Measurements from ENCODE around the gene GPR39.

Gene GPR39

GRCh38 chr2:132607426-132608090, 191.0 kb downstream of the GPR39 start:
- no peak for DNase-seq

GRCh38 chr2:132608311-132608710, 191.7 kb downstream of the GPR39 start:
- no peak for DNase-seq

DNA sequence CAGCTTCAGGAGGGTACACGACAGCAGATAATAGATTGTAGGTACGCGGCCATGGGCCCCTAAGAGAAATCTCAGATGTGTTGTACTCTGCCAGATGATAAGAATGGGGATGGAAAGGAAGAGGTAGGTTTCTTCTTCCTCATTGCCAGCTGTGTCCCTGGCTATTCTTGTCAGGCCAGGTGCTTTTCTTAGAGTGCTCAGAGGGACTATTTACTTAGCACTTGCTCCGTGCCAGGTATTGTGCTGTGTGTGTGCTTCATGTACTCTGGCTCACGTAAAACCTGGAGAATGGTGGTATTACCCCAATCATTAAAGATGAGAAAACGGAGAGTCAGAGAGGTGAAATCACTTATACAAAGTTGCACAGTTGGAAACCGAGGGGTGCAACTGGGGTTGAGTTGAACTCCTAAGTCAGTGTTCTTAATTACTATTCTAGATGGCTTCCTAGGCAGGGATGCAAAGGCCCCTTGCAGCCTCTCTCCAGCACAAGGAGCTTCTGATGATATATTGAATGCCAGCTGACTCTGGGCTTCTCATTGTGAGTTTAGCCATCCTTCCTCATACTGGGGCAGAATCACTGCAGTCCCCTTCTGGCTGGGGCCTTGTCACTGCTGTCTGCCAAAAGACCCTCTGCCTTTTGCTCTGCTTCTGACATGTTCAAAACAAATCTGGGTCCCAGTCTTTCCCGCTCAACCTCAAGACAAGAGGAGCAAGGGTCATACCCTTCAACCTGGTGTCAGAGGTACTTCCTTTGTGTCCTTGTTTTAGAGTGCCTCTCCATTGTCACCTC, 192.7 kb downstream of the GPR39 start:
- no peak for DNase-seq

GRCh38 chr2:132611719-132612118, 195.1 kb downstream of the GPR39 start:
- no peak for DNase-seq

DNA sequence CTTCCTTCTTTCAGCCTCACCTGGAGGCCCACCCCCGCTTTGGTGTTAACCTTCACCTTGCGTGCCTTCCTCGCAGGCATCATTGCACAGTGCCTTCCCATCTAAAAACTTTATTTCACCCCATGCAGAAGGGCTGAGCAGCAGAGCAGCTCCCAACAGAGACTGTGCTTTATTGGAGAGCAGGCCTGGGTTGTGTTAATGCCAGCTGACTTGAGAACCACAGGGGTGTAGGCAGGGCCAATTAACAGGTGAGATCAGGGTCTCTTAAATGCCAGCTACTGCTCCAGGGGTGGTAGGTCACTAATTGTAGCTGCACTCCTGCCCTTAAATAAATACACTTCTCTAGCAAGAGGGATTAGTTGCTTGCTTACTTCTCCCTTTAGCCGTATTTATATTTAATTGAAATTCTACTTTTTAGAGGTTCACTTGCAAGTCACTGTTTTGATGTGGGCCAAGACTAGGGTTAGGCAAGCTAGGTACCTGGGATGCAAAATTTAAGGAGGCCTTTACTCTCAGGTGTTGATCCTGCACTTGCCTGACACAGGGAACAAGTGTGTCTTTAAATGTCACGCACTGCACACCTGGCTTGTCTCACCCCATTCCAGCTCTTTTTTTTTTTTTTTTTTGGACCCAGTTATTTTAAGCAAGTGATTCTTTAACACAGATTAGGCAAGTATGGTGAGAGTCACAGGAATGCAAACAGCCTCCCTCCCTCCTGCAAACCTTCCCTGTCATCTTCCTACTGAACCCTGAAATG, 198.9 kb downstream of the GPR39 start:
- DNase-seq: no peak

DNA sequence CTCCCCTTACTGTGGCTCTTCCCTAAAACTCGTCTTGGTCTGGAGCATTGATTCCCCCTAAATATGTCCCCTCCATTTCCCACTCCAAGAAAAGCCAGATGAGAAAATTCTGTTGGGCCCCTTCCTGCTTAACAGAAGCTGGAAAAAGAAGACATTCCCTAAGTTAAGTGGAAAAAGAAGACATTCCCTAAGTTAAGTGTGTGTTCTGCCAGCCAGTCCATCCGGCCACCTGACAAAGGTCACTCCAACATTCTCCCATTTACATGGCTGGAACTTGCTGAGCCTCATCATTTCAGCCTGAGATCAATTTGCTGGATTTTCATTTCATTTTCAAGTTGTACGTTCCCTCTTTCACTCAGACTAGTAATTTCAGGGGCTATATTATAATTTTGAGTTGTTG, 201.4 kb downstream of the GPR39 start:
- DNase-seq: no peak

GRCh38 chr2:132618734-132619133, 202.1 kb downstream of the GPR39 start:
- no peak for DNase-seq

DNA sequence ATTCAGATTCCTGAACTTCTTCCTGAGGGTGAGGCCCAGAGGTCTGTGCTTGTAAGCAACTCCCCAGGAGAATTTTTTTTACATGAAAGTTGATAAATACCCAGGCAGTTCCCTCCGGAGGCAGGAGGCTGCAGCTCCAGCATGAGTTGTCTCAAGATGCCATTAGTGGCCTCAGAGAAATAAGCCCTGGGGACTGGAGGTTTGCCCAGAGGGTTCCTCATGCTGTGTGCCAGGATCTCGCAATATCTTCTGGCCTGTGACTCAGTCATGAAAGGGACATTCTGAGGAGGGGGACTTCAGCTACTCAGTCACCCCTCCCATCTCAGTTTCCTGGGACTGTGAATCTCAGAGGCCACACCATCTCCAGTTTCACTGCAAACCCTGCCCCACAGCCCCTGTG, 203.5 kb downstream of the GPR39 start:
- no peak for DNase-seq

DNA sequence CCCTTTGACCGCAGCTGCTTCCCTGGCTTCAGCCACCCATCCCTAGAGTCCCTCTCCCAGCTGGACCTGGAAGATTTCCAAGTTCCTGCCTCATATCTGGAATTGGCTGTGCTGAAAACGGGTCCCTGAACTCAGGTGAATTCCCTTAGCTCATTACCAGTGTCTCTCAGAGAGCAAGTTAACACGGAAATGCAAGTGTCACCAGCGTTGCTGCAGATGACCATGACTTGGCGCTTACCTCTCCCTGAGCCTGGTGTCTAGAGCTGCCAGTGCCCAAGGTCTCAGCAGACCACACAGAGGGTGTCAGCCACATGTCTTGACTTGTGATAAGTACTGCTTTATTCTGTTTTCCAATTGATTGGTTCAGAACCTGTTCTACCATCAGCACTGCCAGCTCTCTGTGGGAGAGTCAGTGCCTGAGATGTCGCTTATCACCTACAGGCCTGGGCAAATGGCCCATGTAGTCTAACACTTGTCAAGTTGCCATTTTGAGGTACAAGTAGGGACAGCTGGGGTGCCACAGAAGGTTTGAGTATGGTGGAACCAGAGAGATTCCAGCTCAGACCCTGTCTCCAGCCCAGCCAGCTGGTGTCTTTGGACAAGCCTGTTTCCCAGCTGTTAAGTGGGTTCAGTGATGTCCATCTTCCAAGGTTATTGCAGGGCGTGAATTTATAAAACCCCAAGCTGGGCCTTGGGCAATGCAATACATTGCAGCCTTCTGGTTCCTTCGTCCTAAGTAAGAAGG, 204.7 kb downstream of the GPR39 start:
- DNase-seq: no peak

DNA sequence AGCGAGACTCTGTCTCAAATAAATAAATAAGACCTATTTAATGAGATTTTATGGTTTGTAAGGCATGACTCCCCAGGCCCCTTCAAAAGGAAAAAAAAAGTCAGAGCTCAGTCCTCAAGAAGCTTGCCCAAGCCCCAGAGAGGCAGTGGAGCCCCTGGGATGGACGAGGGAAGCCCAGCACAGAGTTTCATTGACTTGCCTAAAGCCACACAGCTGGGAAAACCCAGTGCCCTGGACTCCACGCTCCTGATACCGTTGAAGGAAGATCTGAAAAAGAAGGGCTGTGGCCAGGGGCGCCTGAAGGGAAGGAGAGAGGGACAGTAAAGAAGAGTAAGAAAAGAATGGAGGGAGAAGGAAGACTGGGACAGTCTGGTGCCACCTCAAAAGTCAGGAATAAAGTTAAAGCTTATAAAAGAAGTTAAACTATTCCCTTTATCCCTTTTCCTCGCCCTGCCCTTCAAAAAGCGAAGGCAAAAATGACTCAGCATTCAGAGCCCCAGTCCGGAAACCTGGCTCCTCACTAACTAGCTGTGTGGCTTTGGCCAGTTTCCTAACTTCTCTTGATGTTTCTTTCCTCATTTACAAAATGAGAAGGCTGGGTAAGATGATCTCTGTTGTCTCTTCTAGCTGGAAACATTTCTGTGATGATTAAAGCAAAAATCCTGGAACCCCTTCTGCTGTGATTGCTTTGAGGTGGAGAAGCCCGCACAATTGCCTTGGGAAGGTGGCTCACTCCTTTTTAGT, 206.7 kb downstream of the GPR39 start:
- DNase-seq: no peak

DNA sequence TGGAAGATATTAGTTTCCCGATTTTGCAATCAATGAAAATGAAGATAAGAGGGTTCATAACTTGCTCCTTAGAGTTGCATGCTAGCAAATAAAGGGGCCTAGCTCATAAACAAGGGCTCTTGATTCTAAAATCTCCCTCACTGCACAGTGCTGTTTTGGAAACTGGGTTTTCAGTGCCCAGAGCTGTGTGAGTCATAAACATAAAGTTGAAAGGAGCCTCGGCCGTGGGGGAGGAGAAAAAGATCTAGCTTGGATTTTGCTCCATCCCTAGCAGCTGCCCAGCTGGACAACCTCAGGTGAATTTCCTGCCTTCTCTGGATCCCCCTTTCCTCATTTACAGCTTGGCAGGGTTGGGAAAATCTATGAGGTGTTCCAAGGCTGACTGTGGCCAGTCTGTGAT, 210.9 kb downstream of the GPR39 start:
- DNase-seq: no peak

DNA sequence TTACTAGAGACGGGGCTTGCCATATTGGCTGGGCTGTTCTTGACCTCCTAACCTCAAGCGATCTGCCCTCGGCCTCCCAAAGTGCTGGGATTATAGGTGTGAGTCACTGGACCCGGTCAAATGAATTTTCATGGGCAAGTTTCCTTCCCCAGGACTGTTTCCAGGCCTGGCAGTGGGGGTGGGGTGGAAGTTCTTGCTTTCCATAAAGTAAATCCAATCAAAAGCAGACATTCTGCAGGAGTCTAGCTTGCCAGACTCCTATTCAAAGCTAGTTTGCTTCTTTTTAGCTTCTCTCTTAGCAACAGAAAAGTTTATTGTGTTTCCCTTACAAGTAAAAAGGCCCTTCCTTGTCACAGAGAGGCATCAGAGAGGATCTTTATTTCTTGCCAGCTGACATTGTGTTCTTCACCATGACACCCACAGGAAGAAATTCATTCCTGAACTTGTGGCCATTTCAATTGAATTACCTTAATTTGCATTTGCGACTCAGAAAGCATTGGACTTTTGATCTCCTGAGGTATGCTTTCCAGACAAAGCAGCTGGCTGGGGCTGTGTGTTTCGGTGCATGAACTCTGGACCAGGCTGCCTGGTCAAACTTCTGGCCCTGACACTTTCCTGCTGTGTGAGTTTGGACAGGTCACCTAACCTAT, 215.5 kb downstream of the GPR39 start:
- no peak for DNase-seq

- DNase-seq: no peak
These were observed 217.0 kb downstream of the GPR39 start for GRCh38 chr2:132633635-132634034.

DNA sequence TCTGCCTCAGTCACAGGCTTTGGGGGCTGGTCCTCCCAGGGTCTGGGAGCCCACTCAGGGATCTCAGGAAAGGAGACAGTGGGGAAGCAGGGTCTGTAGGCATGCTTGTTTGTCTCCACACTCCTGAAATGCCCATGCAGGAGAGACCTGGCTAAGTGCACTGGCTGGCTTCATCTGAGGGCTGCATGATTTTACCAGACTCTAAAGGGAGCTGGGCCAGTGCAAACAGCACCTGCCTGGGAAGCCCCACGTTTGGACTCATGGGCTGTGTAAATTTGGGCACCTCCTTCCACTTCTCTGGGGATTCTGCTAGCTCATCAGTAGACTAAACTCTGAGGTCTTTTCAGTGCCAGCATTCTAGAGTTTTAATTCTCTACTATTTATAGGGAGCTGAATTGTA, 219.7 kb downstream of the GPR39 start:
- DNase-seq: no peak

DNA sequence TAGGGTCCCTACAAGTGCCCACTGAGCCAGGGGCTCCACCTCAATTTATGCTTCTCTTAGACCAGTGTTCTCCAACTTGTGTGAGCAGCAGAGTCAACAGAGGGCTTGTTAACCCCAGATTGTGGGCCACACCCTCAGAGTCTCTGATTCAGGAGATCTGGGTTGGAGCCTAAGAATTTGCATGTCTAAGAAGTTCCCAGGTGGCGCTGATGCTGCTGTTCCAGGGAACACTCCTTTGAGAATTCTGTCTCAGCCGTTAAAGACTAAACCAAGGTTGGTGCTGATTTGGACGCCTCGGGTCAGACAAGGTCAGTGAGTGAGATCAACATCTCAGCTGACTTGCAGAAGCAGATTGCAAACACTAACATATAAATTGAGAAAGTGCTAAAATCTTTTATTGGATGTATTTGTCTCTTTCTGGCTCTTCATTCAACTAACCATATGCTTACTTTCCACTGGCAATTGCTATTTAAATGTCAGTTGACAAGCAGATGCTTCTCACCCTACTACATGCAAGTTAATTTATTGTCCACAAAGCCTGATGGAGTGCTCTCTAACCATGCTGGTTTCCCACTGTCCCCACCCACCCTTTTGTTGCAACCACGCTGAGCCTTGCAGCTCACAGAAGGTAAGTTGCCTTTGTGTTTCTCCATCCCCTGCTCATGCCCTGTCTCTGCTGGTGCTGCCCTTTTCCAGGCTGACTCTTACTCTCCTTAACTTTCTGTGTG, 221.9 kb downstream of the GPR39 start:
- no peak for DNase-seq

- DNase-seq: no peak
These were observed 223.5 kb downstream of the GPR39 start for GRCh38 chr2:132640116-132640515.

DNA sequence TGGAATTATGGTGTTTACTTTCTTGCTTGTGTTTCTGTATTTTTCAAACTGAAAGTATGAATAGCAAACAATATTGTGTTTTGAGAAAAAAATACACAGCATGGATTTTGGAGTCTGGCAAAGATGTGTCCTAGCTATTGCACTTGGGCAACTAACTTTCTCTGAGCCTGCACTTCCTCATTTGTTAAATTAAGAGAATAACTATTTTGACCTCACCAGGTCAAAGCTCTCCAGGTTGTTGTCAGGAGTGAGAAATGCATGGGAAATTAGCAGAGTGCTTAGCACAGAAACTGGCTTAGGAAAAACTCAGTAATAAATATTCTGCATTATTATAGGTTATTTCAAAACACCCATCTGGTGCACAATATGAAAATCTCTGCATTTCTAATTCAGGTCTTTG, 225.2 kb downstream of the GPR39 start:
- DNase-seq: no peak

- no peak for DNase-seq
These were observed 225.8 kb downstream of the GPR39 start for GRCh38 chr2:132642415-132642814.

DNA sequence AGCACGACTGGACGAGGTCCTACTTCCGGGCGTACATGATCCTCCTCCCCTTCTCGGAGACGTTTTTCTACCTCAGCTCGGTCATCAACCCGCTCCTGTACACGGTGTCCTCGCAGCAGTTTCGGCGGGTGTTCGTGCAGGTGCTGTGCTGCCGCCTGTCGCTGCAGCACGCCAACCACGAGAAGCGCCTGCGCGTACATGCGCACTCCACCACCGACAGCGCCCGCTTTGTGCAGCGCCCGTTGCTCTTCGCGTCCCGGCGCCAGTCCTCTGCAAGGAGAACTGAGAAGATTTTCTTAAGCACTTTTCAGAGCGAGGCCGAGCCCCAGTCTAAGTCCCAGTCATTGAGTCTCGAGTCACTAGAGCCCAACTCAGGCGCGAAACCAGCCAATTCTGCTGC, 228.6 kb downstream of the GPR39 start:
- DNase-seq: no peak

GRCh38 chr2:132645722-132646539, 229.3 kb downstream of the GPR39 start:
- DNase-seq: no peak
